Body of pancreas (tissue), 4 donors: ENCODE data around the gene SEPHS1.

Experiments used
- CTCF ChIP-seq, 7 experiments: fragments of 450-650 bp in 4 of 7; fragments of 200-600 bp in 3 of 7; sonication (generic) in 3 of 7; IDR thresholded peaks; one replicate each; pipeline ENCODE4 v1.5.1; 2016 to 2019; ENCODE audit warnings: antibody characterized with exemption in 7 of 7
- POLR2A ChIP-seq, 3 donors: fragments of 450-650 bp; IDR thresholded peaks; one replicate each; pipeline ENCODE4 v1.6.1; 2016; ENCODE audit warnings: antibody characterized with exemption in 3 of 3, mild to moderate bottlenecking in 2 of 3

DNA sequence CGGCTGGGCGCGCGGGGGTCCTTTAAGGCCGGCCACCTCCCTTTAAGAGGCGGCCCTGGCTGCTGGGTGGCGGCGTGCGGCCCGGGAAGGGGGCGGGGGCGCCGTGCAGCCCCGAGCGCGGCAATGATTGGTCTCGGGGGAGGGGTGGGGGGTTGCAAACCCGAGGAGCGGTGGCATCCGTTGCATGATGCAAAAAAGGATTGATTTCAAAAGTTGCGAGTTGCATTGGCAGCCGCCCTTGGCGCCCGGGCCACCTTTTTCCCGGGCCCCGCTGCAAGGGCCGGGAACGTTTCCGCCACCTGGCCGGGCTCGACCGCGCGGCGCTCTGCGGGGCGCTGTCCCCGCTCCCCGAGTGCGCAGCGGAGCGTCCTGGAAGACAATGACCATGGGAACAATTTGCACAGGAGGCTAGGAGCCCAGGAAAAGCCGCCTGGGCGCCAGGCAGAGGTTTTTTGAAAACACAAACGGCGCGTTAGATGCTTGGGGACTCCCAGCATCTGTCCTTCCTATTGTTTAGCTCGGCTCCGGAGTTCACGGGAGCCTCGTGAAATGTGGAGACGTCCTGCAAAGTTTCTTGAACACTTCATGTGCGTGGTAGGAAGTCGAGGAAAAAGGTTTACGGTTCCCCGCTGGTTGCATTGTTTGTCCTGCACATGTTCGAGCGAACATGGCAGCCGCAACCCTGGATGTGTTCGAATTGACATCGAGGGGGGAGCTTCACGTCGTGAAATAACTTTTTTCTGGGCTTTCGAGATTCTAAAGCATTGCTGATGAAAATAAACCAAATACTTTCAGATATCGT, at the start of gene SEPHS1:
- TF ChIP-seq CTCF (IDR thresholded peaks at IDR 0.05) (peak in 2 of 7 experiments; percentile 8), POLR2A (IDR thresholded peaks at IDR 0.05) (peak in 2 of 3 donors; percentile 54 to 62)
